ENCODE data around the gene IGLL5.

IGLL5 gene

GRCh38 chr22:22938672-22939587 is 51.3 kb downstream of the IGLL5 start:
- no peak for DNase-seq (ENCODE audit: low spot score)

DNA sequence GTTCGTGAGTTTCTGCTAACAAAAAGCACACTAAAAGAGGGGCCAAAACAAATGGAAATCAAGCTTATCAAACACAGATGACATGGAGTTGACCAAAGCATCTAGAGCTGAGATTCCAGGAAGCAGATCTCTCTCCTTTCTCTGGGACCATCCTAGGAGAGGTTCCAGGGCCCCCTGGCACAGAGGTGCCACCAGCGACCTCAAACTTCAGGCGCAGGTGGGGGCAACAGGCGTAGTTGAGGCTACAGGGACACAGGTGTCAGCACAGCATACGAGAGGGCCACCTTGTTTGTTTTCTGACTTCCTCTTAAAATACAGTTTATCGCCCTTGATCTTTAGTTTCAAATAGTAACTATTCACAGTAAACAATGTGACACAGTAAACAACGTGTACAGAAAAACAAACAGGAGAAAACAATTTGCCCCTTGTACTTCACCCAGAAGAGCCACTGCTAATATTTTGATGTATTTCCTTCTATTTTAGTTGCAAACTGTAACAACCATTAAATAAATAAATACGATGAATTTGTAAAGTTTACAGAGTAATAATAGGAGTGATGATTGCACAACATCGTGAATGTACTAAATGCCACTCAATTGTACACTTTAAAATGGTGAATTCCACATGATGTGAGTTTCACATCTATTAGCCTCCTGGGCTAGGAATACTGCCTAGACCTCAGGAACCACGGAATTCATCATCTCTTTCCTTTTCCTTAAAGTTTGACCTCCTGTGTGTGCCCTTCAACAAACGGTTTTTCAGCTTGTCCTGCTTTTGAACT is 52.2 kb downstream of the IGLL5 start:
- DNase-seq (ENCODE audit: low spot score): no peak

GRCh38 chr22:22940961-22941605 is 53.5 kb downstream of the IGLL5 start:
- no peak for DNase-seq (ENCODE audit: low spot score)

DNA sequence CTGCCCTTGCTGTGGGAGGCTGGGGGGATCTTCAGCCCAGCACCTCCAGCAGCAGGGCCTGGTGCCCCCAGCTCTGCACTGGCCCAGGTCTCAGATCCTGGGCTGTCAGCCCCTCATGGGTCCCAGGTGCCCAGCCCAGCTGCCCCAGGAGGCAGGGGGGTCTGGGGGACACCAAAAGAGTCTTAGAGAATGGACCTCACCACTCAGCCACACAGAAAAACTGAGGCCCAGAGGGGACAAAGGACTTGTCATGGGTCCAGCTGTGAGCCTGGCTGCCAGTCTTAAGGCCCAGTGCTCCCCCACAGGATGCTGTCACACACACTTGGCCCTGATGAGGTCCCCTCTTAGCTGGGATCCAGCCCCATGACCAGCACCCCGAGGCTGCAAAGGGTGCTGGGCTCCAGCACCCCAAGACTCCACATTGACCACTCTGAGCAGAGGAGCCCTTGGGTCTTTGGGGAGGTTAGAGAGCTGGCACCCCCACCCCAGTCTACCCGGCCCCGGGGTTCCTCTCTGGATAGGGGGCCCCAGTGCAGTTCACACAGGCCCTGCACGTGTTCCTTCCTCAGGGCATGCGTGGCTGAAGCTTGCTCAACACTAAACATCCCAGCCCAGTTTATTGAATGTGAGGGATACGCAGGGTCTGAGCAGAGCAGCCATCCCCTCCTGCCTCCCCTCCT is 54.4 kb downstream of the IGLL5 start:
- DNase-seq (ENCODE audit: low spot score): peak; percentile 44

- peak; percentile 87 for DNase-seq (ENCODE audit: low spot score)
Observed at GRCh38 chr22:22942511-22943329, 55.1 kb downstream of the IGLL5 start.

DNA sequence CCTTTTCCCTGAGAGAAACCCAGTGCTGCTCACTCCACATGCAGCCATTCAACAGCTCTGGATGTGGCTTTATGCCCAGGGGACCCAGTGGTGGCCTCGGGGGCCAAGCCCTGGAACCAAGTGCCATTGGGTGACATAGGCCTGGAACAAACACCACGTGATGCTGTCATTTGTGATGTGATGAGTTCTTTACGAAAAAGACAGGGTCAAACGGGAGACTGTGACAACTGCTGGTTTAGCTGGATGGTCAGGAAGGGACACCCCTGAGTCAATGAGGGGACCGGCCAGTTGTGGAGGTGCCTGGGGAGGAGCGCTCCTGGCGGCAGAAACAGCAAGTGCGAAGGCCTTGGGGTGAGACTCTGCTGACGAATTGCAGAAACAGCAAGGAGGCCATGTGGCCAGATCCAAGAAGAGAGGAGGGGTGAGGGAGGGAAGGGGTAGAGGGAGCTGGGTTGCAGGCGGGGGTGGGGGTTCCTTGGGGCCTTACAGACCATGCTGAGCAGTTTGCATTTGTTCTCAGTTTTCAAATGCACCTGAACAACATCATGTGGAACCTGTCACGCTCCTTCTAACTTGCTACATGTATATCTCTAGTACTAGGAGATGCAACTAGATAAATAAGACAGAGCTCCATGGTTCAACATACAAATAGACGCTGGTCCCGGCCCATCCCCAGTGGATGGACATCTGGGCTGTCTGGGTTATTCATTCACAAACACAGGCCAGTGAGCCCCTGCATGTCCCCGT is 56.1 kb downstream of the IGLL5 start:
- peak; percentile 44 for DNase-seq (ENCODE audit: low spot score)

- peak; percentile 45 for DNase-seq (ENCODE audit: low spot score)
Observed at GRCh38 chr22:22944268-22944985, 56.8 kb downstream of the IGLL5 start.

GRCh38 chr22:22945195-22945594 is 57.6 kb downstream of the IGLL5 start:
- peak; percentile 24 for DNase-seq (ENCODE audit: low spot score)
